NCI-H1436 (cell line): Measurements from ENCODE around the gene RYR2.

ENCODE experiments used
- DNase-seq: peaks from one replicate; lab custom pipeline; 2025; lab: John Stamatoyannopoulos, UW

RYR2 gene

DNA sequence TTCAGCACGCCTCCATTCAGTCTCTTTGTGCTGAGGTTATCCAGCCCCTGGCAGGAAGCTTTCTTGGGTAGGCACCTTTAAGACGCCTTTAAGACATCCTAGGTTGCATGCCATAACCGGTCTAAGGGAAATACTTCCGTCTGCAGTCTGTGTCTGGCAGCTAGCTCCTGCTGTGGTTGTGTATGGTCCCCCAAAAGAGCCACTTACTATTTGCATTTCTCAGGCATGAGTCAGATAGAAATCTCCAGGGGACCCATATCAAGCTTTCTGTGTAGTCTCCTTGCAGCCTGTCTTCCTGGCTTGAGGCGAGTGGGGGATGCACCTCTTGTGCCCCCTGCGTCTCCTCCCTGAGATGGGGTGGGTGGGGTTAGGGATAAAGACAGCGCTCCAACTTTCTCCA is 10.0 kb upstream of the RYR2 start:
- no peak for DNase-seq

DNA sequence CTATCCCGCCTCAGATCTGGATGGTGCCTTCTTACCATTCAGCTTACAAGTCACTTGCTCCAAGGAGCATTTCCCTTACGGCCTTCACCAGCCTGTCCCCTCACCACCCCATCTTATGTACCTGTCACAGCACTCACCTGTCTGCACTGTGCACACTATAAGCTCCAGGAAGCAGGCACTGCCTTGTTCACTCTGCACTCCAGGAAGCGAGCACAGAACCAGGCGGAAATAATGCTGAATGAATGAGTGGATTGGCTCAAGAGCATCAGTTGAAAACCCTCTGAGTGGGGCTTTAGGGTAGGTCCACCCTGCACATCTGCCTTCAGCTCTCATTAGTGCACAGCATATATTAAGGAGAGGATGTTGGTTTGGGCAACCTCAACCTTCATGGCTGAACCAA is 8.9 kb upstream of the RYR2 start:
- no peak for DNase-seq

DNA sequence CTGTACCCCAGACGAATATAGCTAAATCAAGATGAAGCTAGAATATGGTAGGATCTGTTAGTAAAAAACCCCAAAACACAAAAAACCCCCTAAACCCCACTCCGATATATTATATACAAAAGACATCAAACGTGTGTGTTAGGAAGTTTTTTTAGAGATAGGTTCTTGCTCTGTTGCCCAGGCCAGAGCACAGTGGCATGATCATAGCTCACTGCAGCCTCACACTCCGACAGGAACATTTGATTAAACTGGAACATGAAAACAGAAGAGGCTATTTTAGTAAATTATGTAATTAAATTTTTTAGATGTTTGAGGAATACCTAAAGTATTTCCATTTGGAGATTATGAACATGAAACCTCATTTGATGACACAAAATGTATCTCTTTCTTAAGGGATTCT is 8.2 kb upstream of the RYR2 start:
- no peak for DNase-seq

DNA sequence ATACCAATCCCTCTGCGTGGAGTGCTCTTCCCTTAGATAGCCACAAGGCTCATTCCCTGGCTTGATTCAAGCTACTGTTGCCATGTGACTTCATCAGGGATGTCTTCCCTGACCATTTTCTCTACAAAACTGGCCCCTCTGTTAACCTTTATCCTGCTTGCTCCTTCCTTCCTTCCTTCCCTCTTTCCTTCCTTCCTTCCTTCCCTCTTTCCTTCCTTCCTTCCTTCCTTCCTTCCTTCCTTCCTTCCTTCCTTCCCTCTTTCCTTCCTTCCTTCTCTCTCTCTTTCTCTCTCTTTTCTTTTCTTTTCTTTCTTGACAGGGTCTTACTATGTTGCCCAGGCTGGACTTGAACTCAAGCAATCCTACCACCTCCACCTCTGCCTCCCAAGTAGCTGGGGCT is 6.2 kb upstream of the RYR2 start:
- no peak for DNase-seq

DNA sequence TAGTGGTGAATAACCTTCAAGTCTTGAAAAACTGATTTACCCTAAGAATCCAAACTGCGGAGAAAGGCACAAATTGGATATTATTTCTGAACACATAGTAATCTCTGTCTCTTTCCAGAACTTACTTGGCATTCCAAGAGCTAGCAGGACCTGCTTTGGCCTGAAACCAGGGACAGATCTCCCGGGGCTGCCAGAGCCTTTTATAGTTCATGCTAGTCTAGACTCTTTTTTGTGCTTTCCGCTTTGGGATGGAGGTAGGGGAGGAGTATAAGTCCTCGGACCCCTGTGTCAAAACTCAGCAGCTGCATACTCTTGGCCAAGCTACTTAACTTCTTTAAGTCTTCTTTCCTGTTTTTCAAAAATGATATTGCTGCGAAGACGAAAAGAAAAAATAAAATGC is 3.8 kb upstream of the RYR2 start:
- DNase-seq = no peak

DNA sequence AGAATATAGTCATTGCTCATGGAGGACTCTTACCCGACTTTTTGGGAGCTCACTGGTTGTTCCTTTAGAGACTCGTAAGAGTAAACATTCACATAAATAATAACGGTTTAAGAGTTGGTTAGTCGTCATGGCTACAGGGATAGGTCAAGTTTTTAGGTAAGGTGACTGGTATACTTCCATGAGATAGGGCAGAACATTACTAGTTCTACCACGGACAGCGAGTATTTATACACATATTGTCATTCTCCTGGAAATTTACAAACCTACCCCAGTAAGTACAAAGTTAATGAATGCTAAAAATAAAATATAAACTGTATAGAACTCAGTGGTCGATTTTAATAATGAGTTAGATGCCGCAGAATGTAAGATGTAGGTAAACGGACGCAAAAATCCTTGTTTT is 1.2 kb upstream of the RYR2 start:
- DNase-seq = no peak

DNA sequence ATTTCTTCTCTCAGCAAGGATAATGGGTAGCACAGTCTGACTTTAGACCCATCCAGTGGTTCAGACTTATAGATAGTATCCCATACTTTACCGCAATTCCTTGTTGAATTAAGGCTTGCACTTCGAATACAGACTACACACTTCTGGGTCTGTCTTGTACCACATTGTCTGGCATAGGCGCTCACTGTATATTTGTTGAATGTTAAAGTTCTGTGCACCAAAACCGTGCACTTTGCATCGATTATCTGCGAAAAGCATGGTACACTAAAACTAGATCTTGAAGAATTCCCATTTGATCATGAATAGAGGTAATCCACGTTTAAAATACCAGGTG is 556 bp upstream of the RYR2 start:
- no peak for DNase-seq

DNA sequence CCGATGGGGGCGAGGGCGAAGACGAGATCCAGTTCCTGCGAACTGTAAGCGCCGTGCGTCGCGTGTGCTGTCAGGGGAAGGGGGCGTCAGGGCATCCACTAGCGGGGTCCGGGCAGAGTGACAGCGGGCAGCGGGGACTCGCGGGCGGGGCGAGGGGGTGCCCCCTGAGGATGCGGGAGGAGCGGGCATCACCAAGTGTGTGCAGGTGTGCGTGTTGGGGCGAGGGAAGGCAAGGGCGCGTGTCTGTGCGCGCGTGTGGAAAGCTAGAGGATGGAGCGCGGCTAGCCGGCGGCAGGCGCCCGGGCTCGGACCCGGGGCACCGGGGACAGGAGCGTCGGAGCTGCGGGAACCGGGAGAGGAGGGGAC is 525 bp downstream of the RYR2 start:
- no peak for DNase-seq

DNA sequence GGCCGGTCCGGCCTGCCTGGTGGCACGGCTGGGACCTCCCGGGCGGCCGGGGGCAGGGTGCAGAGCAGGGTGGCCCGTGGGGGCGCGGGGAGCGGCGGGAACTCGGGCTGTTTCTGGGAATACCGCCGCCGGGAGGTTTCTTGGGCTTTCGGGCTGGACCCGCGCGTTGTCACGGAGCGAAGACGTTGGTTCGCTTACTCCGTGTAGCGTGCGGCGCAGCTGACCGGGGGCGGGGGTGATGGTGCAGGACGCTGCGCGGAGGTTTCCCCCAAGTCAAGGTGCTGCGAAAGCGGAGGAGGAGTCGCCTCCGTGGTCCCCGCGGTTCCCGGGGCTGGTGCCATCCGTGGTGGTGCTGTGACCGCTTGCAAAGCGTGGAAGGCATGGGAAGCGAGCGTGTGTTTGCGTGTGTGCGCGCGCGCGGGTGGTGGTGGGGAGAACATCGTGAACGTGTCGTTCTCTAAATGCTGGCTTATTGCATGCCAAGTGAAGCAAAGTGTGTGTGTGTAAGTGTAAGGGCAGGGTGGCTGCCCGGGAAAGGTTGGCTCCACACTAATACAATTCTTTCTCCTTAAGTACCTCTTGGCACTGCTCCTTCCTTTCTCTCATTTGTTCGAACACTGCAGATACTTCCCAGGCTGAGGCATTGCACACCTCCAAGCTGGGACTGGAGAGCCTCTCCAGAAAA is 1.1 kb downstream of the RYR2 start:
- DNase-seq = no peak

DNA sequence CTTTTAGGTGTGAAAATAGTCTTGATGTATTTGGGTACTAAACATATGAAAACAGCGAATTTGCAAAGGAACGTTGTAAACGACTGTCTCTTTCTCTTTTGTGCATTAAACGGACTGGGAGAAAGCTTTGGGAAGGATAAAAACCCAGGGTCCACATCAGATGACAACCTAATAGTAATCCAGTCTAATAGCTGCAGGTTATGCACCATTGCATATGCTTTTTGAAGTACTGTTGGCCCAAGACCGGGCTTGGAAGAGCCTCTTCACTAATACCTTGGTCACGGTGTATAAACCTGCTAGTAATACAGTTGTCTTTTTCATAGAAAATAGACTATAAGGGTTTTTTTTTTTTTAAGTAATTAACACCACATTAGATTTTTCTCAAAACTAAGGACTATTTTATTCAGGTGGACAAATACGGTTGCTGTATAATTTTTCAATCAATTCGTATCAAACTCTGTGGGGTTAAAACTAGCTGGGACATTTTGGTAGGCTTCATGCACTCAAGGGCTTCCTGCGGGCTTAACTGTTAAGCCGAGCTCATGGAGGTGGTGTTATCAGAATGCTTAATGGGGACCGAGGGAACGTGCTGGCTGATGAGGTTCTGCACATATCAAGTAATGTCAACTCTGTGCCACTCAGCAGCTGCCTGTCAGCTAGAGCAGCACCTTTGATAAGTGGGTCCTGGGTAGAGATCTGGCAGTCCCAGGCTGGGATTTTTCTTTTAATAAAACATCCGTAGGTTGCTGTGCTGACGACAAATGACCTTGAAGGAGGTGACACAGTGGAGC is 2.1 kb downstream of the RYR2 start:
- no peak for DNase-seq

DNA sequence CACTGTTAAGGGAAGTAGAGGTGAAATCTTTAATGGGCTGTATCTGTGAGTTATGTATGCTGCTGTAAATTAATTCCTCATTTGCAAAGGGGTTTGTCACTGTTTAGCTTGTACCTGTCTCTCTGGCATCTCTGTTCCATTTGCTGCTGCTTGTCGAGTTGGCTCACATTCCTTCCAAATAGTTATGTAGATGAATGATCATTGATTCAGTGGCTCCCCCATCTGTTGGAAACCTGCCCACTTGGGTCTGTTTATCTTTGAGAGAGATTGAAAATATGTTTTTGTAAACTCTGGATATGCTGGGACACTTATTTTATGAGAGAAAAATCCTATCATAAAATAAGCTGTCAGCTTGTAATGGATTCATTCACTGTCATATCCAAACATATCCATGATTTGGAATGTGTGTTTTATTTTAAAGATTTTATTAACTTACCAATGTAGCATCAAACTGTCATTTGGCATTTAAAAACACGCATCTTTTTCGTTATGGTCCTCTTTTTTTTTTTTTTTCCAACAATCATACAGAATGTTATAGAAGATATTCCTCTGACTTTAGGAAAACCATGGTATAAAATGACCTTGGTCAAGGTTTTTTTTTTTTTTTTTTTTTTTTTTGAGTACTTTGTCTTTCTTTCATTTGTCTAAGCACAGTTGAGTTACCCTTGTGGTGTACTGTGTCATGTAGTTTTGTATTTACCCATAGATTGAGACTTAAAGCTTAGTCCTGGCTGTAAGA is 3.5 kb downstream of the RYR2 start:
- no peak for DNase-seq

DNA sequence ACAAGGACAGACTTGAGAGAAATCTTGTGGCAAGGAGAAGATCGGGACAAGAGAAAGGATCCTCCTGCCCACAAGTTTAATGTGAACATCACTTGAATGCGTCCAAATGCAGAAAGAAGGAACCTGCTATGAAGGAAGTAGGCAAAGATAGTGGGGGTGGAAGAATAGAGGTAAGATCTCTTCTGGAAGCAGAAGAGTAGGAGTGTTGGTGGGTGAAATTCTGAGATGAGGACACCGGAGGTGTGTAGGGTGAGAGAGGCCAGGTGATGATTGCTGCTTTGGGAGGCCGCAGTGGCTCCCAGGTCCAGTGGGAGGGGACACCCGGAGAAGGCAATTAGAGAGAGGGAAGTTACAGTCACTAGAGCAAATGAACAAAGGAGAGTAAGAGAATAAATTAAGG is 6.8 kb downstream of the RYR2 start:
- DNase-seq = no peak

DNA sequence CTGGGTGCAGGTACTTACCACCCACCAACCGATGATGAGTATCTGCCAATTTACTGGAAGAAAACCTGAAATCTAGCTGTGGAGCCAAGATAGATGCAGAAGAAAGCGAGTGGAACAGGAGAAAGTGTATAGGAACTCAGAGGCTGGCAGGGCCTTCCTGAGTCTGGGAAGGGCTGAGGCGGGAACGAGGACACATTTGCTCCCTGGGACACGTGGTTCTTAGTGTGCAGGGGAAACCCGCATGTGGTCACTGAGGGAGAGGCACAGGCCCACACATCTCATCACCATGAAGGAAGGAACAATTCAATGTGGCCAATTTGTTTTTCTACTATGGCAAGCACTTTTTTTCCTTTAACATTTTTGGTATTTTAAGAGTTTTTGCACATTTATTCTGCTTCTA is 8.2 kb downstream of the RYR2 start:
- no peak for DNase-seq

DNA sequence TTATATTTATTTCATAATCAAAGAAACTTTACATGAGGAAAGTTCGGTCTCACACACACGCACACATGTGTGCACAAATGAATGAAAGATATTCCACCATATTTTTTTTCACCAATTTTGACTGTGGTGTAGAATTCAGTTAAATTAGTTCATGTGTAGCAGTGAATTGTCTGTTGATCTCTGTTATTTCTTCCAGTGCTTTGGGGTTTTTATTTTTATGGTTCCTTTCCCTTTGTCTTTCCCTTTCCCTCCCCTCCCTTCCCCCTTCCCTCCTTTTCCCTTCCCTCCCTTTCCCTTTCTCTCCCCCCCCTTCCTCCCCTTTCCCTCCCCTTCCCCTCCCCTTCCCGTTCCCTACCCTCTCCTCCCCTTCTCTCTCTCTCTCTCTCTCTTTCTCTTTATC is 8.9 kb downstream of the RYR2 start:
- no peak for DNase-seq

DNA sequence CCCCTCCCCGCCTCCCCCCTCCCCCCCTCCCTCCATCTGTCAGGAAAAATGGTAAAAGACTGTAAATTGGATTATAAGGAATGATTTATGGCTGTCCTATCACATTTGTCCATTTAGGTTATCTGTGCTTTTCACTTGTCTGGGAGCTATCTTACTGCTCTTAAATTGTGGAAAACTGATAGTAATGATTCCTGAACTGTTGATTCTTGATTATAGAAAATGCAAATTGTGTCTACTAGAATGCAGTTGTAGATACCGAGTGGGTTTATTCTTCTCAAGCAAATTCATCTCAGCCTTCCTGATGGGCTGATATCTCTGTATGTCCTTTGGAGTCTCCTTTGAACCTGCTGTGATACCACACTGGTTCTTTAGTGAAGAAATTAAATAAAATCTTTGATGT is 12.3 kb downstream of the RYR2 start:
- no peak for DNase-seq

DNA sequence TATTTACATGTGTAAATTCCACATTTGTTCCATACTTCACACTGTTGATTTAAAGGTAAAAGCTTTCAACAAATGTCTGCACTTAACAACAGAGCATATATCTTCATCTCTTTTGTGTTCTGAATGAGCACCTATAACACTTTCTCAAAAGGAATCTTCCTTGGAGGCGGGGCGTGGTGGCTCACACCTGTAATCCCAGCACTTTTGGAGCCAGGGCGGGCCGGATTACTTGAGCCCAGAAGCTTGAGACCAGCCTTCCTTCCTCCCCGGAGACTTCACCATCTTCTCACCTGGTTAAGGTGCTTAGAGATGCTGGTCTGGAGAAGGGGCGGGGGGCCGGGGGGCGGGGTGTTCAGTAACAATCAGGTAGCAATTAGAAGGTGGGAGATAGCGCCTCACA is 16.5 kb downstream of the RYR2 start:
- no peak for DNase-seq

DNA sequence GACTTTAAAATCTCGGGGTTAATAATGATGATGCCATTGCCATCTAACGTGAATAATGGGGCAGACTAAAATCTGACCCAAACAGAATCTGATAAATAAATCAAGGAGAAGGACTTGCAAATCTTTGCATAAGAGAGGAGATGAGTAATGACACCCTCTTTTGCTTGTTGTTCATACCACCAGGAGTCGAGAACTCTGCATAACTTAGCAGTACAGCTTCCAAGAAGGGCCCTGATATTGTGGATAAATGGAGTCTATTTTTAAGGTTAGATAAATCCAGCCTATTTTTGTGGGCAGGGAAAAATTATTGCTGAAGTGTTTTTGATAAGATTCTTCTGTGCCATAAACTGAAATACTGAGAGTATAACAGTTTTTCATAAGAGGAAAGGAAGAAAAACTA is 17.3 kb downstream of the RYR2 start:
- DNase-seq = no peak

DNA sequence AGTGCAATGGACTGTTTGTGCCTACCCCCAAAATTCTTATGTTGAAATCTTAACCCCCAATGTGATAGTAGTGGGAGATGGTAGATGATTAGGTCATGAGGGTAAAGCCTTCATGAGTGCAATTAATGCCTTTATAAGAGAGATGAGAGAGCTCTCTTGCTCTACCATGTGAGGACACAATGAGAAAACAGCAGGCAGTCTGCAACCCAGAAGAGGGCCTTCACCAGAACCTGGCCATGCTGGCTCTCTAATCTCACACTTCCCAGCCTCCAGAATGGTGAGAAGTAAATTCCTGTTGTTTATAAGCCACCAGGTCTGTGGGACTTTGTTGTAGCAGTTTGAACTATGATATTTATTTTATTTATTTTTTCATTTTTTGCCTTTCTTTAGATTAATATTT is 21.0 kb downstream of the RYR2 start:
- DNase-seq = no peak

DNA sequence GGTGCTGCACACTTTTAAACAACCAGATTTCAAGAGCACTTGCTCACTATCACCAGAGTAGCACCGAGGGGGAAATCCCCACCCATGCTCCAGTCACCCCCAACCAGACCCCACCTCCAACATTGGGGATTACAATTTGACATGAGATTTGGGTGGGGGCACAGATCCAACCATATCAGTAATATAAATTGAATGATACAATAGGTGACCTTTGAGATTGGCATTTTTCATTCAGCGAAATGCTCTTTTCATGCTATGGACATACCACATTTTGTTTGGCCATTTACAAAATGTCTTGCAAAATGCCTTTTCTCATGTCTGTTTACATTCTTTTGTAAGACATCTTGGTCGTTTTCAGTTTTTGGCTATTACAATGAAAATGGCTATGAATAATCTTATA is 23.9 kb downstream of the RYR2 start:
- no peak for DNase-seq

DNA sequence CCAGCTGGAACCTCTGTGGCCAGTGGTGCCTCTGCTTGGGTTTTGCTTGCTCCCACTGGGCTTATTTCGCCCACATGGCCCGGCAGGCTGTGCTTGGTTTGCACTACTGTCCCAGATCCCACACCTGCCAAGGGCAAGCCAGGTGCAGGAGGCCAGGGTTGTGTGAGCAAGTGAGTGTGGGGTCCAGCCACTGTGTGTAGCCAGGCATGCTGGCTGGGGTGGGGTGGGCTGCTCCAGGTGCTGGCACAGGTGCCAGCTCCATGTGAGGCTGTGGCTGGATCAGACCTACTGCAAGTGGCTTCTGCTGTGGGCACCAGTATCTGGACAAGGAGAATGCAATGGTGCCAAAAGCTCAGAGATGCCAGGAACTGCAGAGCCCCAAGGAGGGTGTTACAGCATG is 28.5 kb downstream of the RYR2 start:
- no peak for DNase-seq

DNA sequence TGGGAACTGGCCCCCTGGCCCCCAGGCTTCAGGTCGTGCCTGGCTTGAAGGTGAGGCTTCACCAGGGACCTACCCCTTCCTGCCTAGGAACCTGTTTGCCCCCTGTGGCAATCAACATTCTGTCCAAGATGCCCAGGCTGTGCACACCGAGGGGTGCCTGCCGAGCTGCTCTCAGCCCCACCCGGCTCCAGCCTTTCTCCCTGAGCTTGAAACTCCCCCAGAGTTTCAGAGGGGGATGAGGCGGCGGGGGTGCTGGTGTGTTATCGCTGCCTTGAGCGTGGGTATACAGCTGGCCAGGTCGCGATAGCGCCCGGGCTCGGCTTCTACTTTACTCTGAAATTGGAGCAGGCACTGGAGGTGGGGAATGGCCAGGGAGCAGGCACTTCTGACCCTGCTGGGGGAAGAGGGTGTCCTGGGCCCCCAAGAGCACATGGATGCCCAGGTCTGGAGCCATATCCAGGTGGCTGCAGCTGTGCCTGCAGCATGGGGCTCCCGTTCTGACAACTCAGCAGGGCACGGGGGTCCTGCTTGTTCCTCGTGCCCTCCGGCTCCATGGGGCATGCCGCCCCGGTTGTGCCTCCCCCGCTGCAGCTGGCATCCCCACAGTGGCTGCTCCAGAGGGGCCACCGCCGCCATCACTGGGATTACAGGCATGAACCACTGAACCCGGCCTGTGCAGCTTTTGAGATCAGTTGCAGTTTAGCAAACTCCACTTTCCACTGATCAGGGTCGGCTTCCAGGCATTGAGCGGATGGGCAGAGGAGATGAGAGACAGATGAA is 29.8 kb downstream of the RYR2 start:
- no peak for DNase-seq

DNA sequence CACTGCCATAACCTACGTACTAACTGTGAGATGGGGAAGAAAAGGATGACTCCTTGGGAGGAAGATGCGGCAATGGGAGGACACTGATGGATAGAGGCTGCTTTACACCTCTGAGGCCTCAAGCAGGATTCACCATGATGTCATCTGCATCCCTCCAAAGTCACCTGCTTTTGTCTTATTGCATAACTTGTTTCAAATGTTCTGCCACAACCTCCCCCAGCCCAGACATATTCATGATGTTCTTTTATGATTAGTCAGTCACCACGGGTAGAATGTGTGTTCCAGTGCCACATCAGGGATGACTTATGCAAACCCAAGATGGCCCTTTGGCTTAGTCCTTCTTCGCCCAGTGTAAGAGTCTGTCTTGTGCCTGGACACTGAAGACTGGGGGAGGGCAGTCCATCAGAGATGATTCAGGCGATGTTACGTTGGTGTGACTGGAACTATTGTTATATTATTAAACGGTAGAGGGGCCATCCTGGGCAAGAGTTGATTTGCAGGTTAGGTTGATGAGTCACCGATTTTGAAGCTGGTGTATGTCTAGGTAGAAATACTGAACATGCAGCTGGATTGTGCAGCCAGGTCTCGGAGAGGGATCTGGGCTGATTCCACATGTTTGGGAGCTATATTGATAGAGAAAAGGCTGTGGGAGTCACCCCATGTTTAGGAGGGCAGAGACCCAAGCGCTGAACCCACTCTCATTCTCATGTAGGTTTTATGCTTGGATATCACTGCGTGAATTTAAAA is 32.6 kb downstream of the RYR2 start:
- no peak for DNase-seq
